A673 (cell line): ENCODE measurements around the gene BASP1. TPM values are rescaled to one million over a fixed set of nuclear protein-coding genes. Genes with fewer than 3 reads are reported as not detected.

Experiments
- BruUV-seq: library from RNA; stranded (reverse); fragments of 400-500 nt; replicated peaks from 2 replicates; lab custom pipeline; 2021; lab: Mats Ljungman, UMichigan
- CTCF ChIA-PET: fragments of 300-600 bp; sonication (Branson Sonifier 250); formaldehyde crosslinking; loops from one replicate; lab custom pipeline; 2022; ENCODE audit warnings: antibody characterized with exemption; lab: Charles Lee
- POLR2A ChIA-PET: fragments of 300-600 bp; sonication (Branson Sonifier 250); formaldehyde crosslinking; loops from one replicate; lab custom pipeline; 2022; ENCODE audit warnings: antibody characterized with exemption; ENCODE audit not compliant: low non-redundant PET; lab: Charles Lee
- DNase-seq: peaks from one replicate; pipeline ENCODE4 v3.0.0-alpha.2; 2015; ENCODE audit warnings: low spot score
- H3K27ac ChIP-seq: fragments of 200-600 bp; sonication (generic); 2 replicates; pipeline ENCODE4 v1.5.1; 2016; ENCODE audit warnings: mixed run types, low read depth, mild to moderate bottlenecking, mixed read lengths, antibody characterized with exemption, low read length; ENCODE audit not compliant: poor library complexity, severe bottlenecking
- H3K27me3 ChIP-seq: fragments of 200-600 bp; sonication (generic); replicated peaks from 2 replicates; pipeline ENCODE4 v1.6.1; 2017; ENCODE audit warnings: mixed run types, low read depth, mild to moderate bottlenecking, mixed read lengths, antibody characterized with exemption, low read length; ENCODE audit not compliant: insufficient read depth, poor library complexity
- H3K36me3 ChIP-seq: fragments of 200-600 bp; sonication (generic); 2 replicates; pipeline ENCODE4 v1.6.1; 2016; ENCODE audit warnings: mixed run types, mild to moderate bottlenecking, mixed read lengths, antibody characterized with exemption, low read length; ENCODE audit not compliant: insufficient read depth, poor library complexity, severe bottlenecking
- H3K4me1 ChIP-seq: fragments of 200-600 bp; sonication (generic); 2 replicates; pipeline ENCODE4 v1.6.1; 2017; ENCODE audit warnings: mixed run types, mild to moderate bottlenecking, mixed read lengths, antibody characterized with exemption, low read length; ENCODE audit not compliant: insufficient read depth, poor library complexity, severe bottlenecking
- H3K4me3 ChIP-seq: fragments of 200-600 bp; sonication (generic); 2 replicates; pipeline ENCODE4 v1.5.1; 2016; ENCODE audit warnings: low read depth, mixed run types, mild to moderate bottlenecking, mixed read lengths, low read length; ENCODE audit not compliant: poor library complexity, severe bottlenecking
- H3K9me3 ChIP-seq: fragments of 200-600 bp; sonication (generic); 2 replicates; pipeline ENCODE4 v1.6.1; 2016; ENCODE audit warnings: mixed run types, low read depth, mild to moderate bottlenecking, mixed read lengths, antibody characterized with exemption, low read length; ENCODE audit not compliant: poor library complexity, severe bottlenecking
- EZH2 ChIP-seq: fragments of 200-600 bp; sonication (generic); IDR thresholded peaks from 2 replicates; pipeline ENCODE4 v1.6.1; 2017; ENCODE audit warnings: borderline replicate concordance, low read depth, mild to moderate bottlenecking, mixed read lengths, antibody characterized with exemption, low read length; ENCODE audit not compliant: poor library complexity, severe bottlenecking
- intact Hi-C: fragments of 100-400 bp; cut with micrococcal nuclease; formaldehyde crosslinking; loops from one replicate; pipeline ENCODE4 v1.10.0; 2022; ENCODE audit not compliant: unreplicated experiment
- total RNA-seq: library from RNA; stranded (reverse); gene quantifications from 2 replicates; pipeline ENCODE4 v1.2.3, GENCODE V29; 2021
- TF ChIP-seq, protein P1 (sequence below): fragments of 300-800, 200-600 bp; sonication (generic); conservative IDR thresholded peaks from 2 replicates; pipeline ENCODE4 v1.5.1; 2017; ENCODE audit warnings: low read depth, mild to moderate bottlenecking, antibody characterized with exemption, low read length, moderate library complexity, mixed read lengths

Gene BASP1
- total RNA-seq, 1 experiment from 2014 or later, result 394 TPM

GRCh38 chr5:17172791-17173190 lies 44.6 kb upstream of the BASP1 start:
- H3K27ac ChIP-seq, result peak overlapping the region; percentile 0
- no peak overlapping the region for H3K4me3 ChIP-seq
- ChIA-PET CTCF (no interaction called here), POLR2A (no interaction called here)
- no peak for DNase-seq
- no peaks in the 10 kb centered on the region for H3K36me3 ChIP-seq
- H3K9me3 ChIP-seq, result no peaks in the 10 kb centered on the region
- no peaks in the 10 kb centered on the region for H3K27me3 ChIP-seq
- peaks cover 31% of the 10 kb centered on the region for H3K4me1 ChIP-seq
- TF ChIP-seq EZH2, result no peak
- TF ChIP-seq, protein P1, sequence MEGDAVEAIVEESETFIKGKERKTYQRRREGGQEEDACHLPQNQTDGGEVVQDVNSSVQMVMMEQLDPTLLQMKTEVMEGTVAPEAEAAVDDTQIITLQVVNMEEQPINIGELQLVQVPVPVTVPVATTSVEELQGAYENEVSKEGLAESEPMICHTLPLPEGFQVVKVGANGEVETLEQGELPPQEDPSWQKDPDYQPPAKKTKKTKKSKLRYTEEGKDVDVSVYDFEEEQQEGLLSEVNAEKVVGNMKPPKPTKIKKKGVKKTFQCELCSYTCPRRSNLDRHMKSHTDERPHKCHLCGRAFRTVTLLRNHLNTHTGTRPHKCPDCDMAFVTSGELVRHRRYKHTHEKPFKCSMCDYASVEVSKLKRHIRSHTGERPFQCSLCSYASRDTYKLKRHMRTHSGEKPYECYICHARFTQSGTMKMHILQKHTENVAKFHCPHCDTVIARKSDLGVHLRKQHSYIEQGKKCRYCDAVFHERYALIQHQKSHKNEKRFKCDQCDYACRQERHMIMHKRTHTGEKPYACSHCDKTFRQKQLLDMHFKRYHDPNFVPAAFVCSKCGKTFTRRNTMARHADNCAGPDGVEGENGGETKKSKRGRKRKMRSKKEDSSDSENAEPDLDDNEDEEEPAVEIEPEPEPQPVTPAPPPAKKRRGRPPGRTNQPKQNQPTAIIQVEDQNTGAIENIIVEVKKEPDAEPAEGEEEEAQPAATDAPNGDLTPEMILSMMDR, result no peak
- intact Hi-C loops, result no loop called here
- no TSS peak for BruUV-seq

DNA sequence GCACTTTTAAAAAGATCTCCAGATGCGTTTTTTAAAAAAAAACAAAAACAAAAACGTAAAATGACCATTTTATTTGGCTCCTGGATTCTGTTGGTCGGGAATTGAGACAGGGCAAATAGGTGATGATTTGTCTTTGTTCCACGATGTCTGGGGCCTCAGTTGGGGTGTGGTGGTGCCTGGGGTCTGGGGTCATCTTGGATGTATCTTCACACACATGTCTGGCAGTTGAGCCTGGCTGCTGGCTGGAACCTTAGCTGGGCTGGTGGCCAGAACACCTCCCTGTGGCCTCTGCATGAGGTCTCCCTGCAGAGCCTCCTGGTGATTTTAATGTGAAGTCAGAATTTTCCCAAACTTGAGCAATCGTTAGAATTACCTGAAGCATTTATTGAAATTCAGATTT lies 42.5 kb upstream of the BASP1 start:
- BruUV-seq, result no TSS peak
- intact Hi-C loops, result no loop called here
- DNase-seq, result no peak
- H3K4me3 ChIP-seq, result no peak overlapping the region
- ChIA-PET CTCF (no interaction called here), POLR2A (no interaction called here)
- peaks cover 19% of the 10 kb centered on the region for H3K4me1 ChIP-seq
- no peaks in the 10 kb centered on the region for H3K27me3 ChIP-seq
- no peaks in the 10 kb centered on the region for H3K9me3 ChIP-seq
- TF ChIP-seq, protein P1, result no peak
- TF ChIP-seq EZH2, result no peak
- H3K27ac ChIP-seq, result no peak overlapping the region
- no peaks in the 10 kb centered on the region for H3K36me3 ChIP-seq

GRCh38 chr5:17177501-17178372 lies 39.7 kb upstream of the BASP1 start:
- intact Hi-C loops, result no loop called here
- CTCF ChIA-PET, result interaction anchor here (0.6 kb wide), 2 partner anchors 12 to 324 kb away, joined by 3 to 4 read pairs; no protein-coding TSS in a partner anchor
- Histone ChIP-seq H3K36me3 (no peaks in the 10 kb centered on the region), H3K9me3 (no peaks in the 10 kb centered on the region), H3K4me3 (no peak overlapping the region), H3K27me3 (no peaks in the 10 kb centered on the region), H3K27ac (no peak overlapping the region), H3K4me1 (peaks cover 3% of the 10 kb centered on the region)
- no peak for TF ChIP-seq EZH2
- TF ChIP-seq, protein P1, result no peak
- POLR2A ChIA-PET, result no interaction called here
- no peak for DNase-seq
- BruUV-seq, result TSS peak; percentile 19
